ENCODE data around the gene TBL1XR1.

GRCh38 chr3:177057768-177058167 lies 139.5 kb downstream of the TBL1XR1 start:
- TF ChIP-seq CTCF (IDR thresholded peaks at IDR 0.05) (no peak), TCF7L2 (IDR thresholded peaks at IDR 0.05; ENCODE audit: low read depth, low read length) (no peak), POLR2AphosphoS5 (IDR thresholded peaks at IDR 0.05; ENCODE audit: low read depth, low read length) (no peak), REST (IDR thresholded peaks at IDR 0.05; ENCODE audit: insufficient read depth in 1 of 2, low read depth in 2 of 2, low read length in 1 of 2) (no peak)

Data from Panc1 (cell line).